Measurements from ENCODE around the gene PHPT1.
"Not testable (repeated sequence)": the region's sequence is repeated elsewhere in the genome, so short reads cannot be mapped to it uniquely, and the experiment has no call there.

The PHPT1 gene

GRCh38 chr9:136823136-136824046 is 25.8 kb upstream of the PHPT1 start:
- no peak for DNase-seq

GRCh38 chr9:136824496-136825225 is 24.5 kb upstream of the PHPT1 start:
- DNase-seq, result no peak

GRCh38 chr9:136825295-136826187 is 23.7 kb upstream of the PHPT1 start:
- no peak for DNase-seq

- DNase-seq, result no peak
Measured at GRCh38 chr9:136826188-136826541, 23.0 kb upstream of the PHPT1 start.

- no peak for DNase-seq
Measured at GRCh38 chr9:136826703-136827582, 22.3 kb upstream of the PHPT1 start.

- DNase-seq, result no peak
Measured at GRCh38 chr9:136827794-136828473, 21.3 kb upstream of the PHPT1 start.

GRCh38 chr9:136828474-136829140 is 20.6 kb upstream of the PHPT1 start:
- no peak for DNase-seq

GRCh38 chr9:136829412-136829811 is 19.8 kb upstream of the PHPT1 start:
- no peak for DNase-seq

GRCh38 chr9:136829981-136830885 is 19.0 kb upstream of the PHPT1 start:
- DNase-seq, result no peak

- no peak for DNase-seq
Measured at GRCh38 chr9:136831002-136831719, 18.0 kb upstream of the PHPT1 start.

GRCh38 chr9:136831720-136832104 is 17.5 kb upstream of the PHPT1 start:
- DNase-seq, result no peak

- DNase-seq, result no peak
Measured at GRCh38 chr9:136832581-136832980, 16.6 kb upstream of the PHPT1 start.

- not testable (repeated sequence) for DNase-seq
Measured at GRCh38 chr9:136833381-136834048, 15.7 kb upstream of the PHPT1 start.

GRCh38 chr9:136835162-136835931 is 13.9 kb upstream of the PHPT1 start:
- no peak for DNase-seq

- no peak for DNase-seq
Measured at GRCh38 chr9:136835932-136836904, 13.0 kb upstream of the PHPT1 start.

GRCh38 chr9:136837146-136837855 is 11.9 kb upstream of the PHPT1 start:
- DNase-seq, result no peak

Measured in midbrain (tissue), 1 donor.